ENCODE data around the gene CDC73.

The CDC73 gene

GRCh38 chr1:193144361-193144938 lies 22.6 kb downstream of the CDC73 start:
- Histone ChIP-seq H3K9ac (ENCODE audit: low read length) (no peak overlapping the region), H3K4me3 (ENCODE audit: low read length) (no peak overlapping the region), H3K27ac (ENCODE audit: low read length) (no peak overlapping the region), H3K4me2 (ENCODE audit: low read depth, low read length) (no peak overlapping the region), H3K27me3 (replicated peaks; ENCODE audit: insufficient read depth, low read length) (no peaks in the 10 kb centered on the region), H2AFZ (ENCODE audit: low read length) (no peak overlapping the region), H3F3A (ENCODE audit: insufficient read depth, low read length) (0 out of 2 replicates have a peak, but pooled peaks cover 3% of the 10 kb centered on the region), H3K9me3 (replicated peaks; ENCODE audit: insufficient read depth, low read length) (no peaks in the 10 kb centered on the region), H3K4me1 (ENCODE audit: low read length) (0 out of 2 replicates have a peak, but pooled peaks cover 8% of the 10 kb centered on the region), H3K9me2 (replicated peaks; ENCODE audit: insufficient read depth, low read length) (no peaks in the 10 kb centered on the region), H3K79me2 (ENCODE audit: low read length) (peaks cover 53% of the 10 kb centered on the region), H4K20me1 (ENCODE audit: insufficient read depth, low read length) (no peaks in the 10 kb centered on the region; the same call in 1 of the 2 replicates), H3K36me3 (replicated peaks; ENCODE audit: insufficient read depth, low read length) (peaks cover 21% of the 10 kb centered on the region)
- DNase-seq, result no peak
- no peak for TF ChIP-seq EZH2phosphoT487 (IDR thresholded peaks at IDR 0.05; ENCODE audit: low read length)
- no peak for TF ChIP-seq EZH2 (optimal IDR thresholded peaks at IDR 0.05; ENCODE audit: low read depth, low read length)
- TF ChIP-seq CTCF (IDR thresholded peaks at IDR 0.05; ENCODE audit: low read length), result no peak

- Histone ChIP-seq H3K36me3 (replicated peaks; ENCODE audit: insufficient read depth, low read length) (peaks cover 19% of the 10 kb centered on the region), H3K4me2 (ENCODE audit: low read depth, low read length) (no peak overlapping the region), H3K79me2 (ENCODE audit: low read length) (peaks cover 48% of the 10 kb centered on the region), H3K9ac (ENCODE audit: low read length) (no peak overlapping the region), H3K4me1 (ENCODE audit: low read length) (0 out of 2 replicates have a peak, but pooled peaks cover 8% of the 10 kb centered on the region), H3F3A (ENCODE audit: insufficient read depth, low read length) (0 out of 2 replicates have a peak, but pooled peaks cover 3% of the 10 kb centered on the region), H2AFZ (ENCODE audit: low read length) (no peak overlapping the region), H3K4me3 (ENCODE audit: low read length) (no peak overlapping the region), H4K20me1 (ENCODE audit: insufficient read depth, low read length) (no peaks in the 10 kb centered on the region; the same call in 1 of the 2 replicates), H3K9me2 (replicated peaks; ENCODE audit: insufficient read depth, low read length) (no peaks in the 10 kb centered on the region), H3K27ac (ENCODE audit: low read length) (no peak overlapping the region), H3K27me3 (replicated peaks; ENCODE audit: insufficient read depth, low read length) (no peaks in the 10 kb centered on the region), H3K9me3 (replicated peaks; ENCODE audit: insufficient read depth, low read length) (no peaks in the 10 kb centered on the region)
- DNase-seq, result no peak
- TF ChIP-seq EZH2phosphoT487 (IDR thresholded peaks at IDR 0.05; ENCODE audit: low read length), result no peak
- no peak for TF ChIP-seq EZH2 (optimal IDR thresholded peaks at IDR 0.05; ENCODE audit: low read depth, low read length)
- no peak for TF ChIP-seq CTCF (IDR thresholded peaks at IDR 0.05; ENCODE audit: low read length)
These were observed 23.2 kb downstream of the CDC73 start for GRCh38 chr1:193144999-193145398.

GRCh38 chr1:193156117-193156821 lies 34.4 kb downstream of the CDC73 start:
- Histone ChIP-seq H3K79me2 (ENCODE audit: low read length) (peaks cover 12% of the 10 kb centered on the region), H3K36me3 (replicated peaks; ENCODE audit: insufficient read depth, low read length) (peaks cover 7% of the 10 kb centered on the region), H3K9me3 (replicated peaks; ENCODE audit: insufficient read depth, low read length) (no peaks in the 10 kb centered on the region), H3K4me3 (ENCODE audit: low read length) (no peak overlapping the region), H3K4me2 (ENCODE audit: low read depth, low read length) (no peak overlapping the region), H3K9me2 (replicated peaks; ENCODE audit: insufficient read depth, low read length) (no peaks in the 10 kb centered on the region), H3K4me1 (ENCODE audit: low read length) (peaks cover 5% of the 10 kb centered on the region; the same call in 1 of the 2 replicates), H4K20me1 (ENCODE audit: insufficient read depth, low read length) (no peaks in the 10 kb centered on the region), H3K27ac (ENCODE audit: low read length) (no peak overlapping the region), H3K9ac (ENCODE audit: low read length) (no peak overlapping the region), H3F3A (ENCODE audit: insufficient read depth, low read length) (peaks cover 4% of the 10 kb centered on the region; the same call in 1 of the 2 replicates), H3K27me3 (replicated peaks; ENCODE audit: insufficient read depth, low read length) (no peaks in the 10 kb centered on the region), H2AFZ (ENCODE audit: low read length) (no peak overlapping the region)
- no peak for DNase-seq
- no peak for TF ChIP-seq EZH2phosphoT487 (IDR thresholded peaks at IDR 0.05; ENCODE audit: low read length)
- TF ChIP-seq CTCF (IDR thresholded peaks at IDR 0.05; ENCODE audit: low read length), result no peak
- TF ChIP-seq EZH2 (optimal IDR thresholded peaks at IDR 0.05; ENCODE audit: low read depth, low read length), result no peak

Data from MM.1S (cell line).